H9 (cell line): Measurements from ENCODE around the gene PKNOX2. TPM values are rescaled to one million over a fixed set of nuclear protein-coding genes. Genes with fewer than 3 reads are reported as not detected.
A peak's percentile ranks its signal among the peaks of the same experiment; 100 is the strongest.

Experiments
- DNase-seq: peaks from one replicate; pipeline ENCODE4 v3.0.0-alpha.2; 2017
- H2AFZ ChIP-seq: one replicate; pipeline ENCODE4 v1.6.1; 2013; ENCODE audit warnings: mild to moderate bottlenecking, low read length, control low read depth, moderate library complexity
- H2AK5ac ChIP-seq: 2 replicates; pipeline ENCODE4 v1.6.1; 2013; ENCODE audit warnings: low read length, control low read depth, mixed read lengths; ENCODE audit not compliant: insufficient read length
- H2BK120ac ChIP-seq: one replicate; pipeline ENCODE4 v1.6.1; 2013; ENCODE audit warnings: low read depth, mild to moderate bottlenecking, low read length, control low read depth, inconsistent platforms; ENCODE audit not compliant: poor library complexity, severe bottlenecking
- H2BK12ac ChIP-seq: 2 replicates; pipeline ENCODE4 v1.6.1; 2013; ENCODE audit warnings: low read length, control low read depth, mixed read lengths, low read depth; ENCODE audit not compliant: insufficient read length
- H2BK15ac ChIP-seq: 2 replicates; pipeline ENCODE4 v1.6.1; 2013; ENCODE audit warnings: low read depth, low read length, control low read depth
- H2BK20ac ChIP-seq: one replicate; pipeline ENCODE4 v1.6.1; 2013; ENCODE audit warnings: low read depth, mild to moderate bottlenecking, low read length, control low read depth, inconsistent platforms; ENCODE audit not compliant: poor library complexity, severe bottlenecking
- H2BK5ac ChIP-seq: 2 replicates; pipeline ENCODE4 v1.6.1; 2013; ENCODE audit warnings: low read length, control low read depth, mixed read lengths; ENCODE audit not compliant: insufficient read length
- H3K14ac ChIP-seq: 2 replicates; pipeline ENCODE4 v1.6.1; 2013; ENCODE audit warnings: low read length, control low read depth; ENCODE audit not compliant: insufficient read depth
- H3K18ac ChIP-seq: 2 replicates; pipeline ENCODE4 v1.6.1; 2013; ENCODE audit warnings: low read depth, mild to moderate bottlenecking, mixed read lengths, low read length, control low read depth; ENCODE audit not compliant: insufficient read length
- H3K23ac ChIP-seq: 2 replicates; pipeline ENCODE4 v1.6.1; 2013; ENCODE audit warnings: low read length, control low read depth, mixed read lengths, low read depth; ENCODE audit not compliant: insufficient read length
- H3K23me2 ChIP-seq: 2 replicates; pipeline ENCODE4 v1.6.1; 2013; ENCODE audit warnings: low read depth, mild to moderate bottlenecking, mixed read lengths, low read length, control low read depth; ENCODE audit not compliant: insufficient read length, poor library complexity, severe bottlenecking
- H3K27ac ChIP-seq: 2 replicates; pipeline ENCODE4 v1.5.1; 2013; ENCODE audit warnings: low read length, control low read depth, mixed read lengths, low read depth; ENCODE audit not compliant: insufficient read length
- H3K27me3 ChIP-seq: 2 replicates; pipeline ENCODE4 v1.6.1; 2013; ENCODE audit warnings: low read length, control low read depth, inconsistent platforms; ENCODE audit not compliant: insufficient read depth
- H3K4ac ChIP-seq: 2 replicates; pipeline ENCODE4 v1.6.1; 2013; ENCODE audit warnings: low read depth, mild to moderate bottlenecking, control low read depth, inconsistent platforms, low read length, moderate library complexity
- H3K4me1 ChIP-seq: 2 replicates; pipeline ENCODE4 v1.6.1; 2013; ENCODE audit warnings: low read length, control low read depth, inconsistent platforms; ENCODE audit not compliant: insufficient read depth
- H3K4me2 ChIP-seq: 2 replicates; pipeline ENCODE4 v1.6.1; 2013; ENCODE audit warnings: low read length, control low read depth, mixed read lengths; ENCODE audit not compliant: insufficient read length, insufficient read depth
- H3K56ac ChIP-seq: 2 replicates; pipeline ENCODE4 v1.6.1; 2013; ENCODE audit warnings: low read depth, mild to moderate bottlenecking, mixed read lengths, low read length, control low read depth; ENCODE audit not compliant: insufficient read length
- H3K79me1 ChIP-seq: 2 replicates; pipeline ENCODE4 v1.6.1; 2013; ENCODE audit warnings: low read depth, mild to moderate bottlenecking, moderate library complexity, low read length, control low read depth, inconsistent platforms; ENCODE audit not compliant: insufficient read depth, poor library complexity, severe bottlenecking
- H3K79me2 ChIP-seq: 2 replicates; pipeline ENCODE4 v1.6.1; 2013; ENCODE audit warnings: low read length, control low read depth, inconsistent platforms; ENCODE audit not compliant: insufficient read depth
- H3K9ac ChIP-seq: 2 replicates; pipeline ENCODE4 v1.6.1; 2013; ENCODE audit warnings: low read length, control low read depth, mixed read lengths; ENCODE audit not compliant: insufficient read length; ENCODE audit errors: extremely low read depth
- H3K9me3 ChIP-seq: one replicate; pipeline ENCODE4 v1.6.1; 2013; ENCODE audit warnings: low read depth, low read length, inconsistent platforms; ENCODE audit not compliant: control insufficient read depth
- H3T11ph ChIP-seq: one replicate; pipeline ENCODE4 v1.6.1; 2013; ENCODE audit warnings: mild to moderate bottlenecking, low read length, control low read depth, inconsistent platforms
- H4K20me1 ChIP-seq: one replicate; pipeline ENCODE4 v1.6.1; 2013; ENCODE audit not compliant: control insufficient read depth, insufficient read length, insufficient read depth
- H4K5ac ChIP-seq: 2 replicates; pipeline ENCODE4 v1.6.1; 2013; ENCODE audit warnings: low read depth, mild to moderate bottlenecking, mixed read lengths, low read length, control low read depth; ENCODE audit not compliant: insufficient read length
- H4K8ac ChIP-seq: replicated peaks from 2 replicates; pipeline ENCODE4 v1.6.1; 2013; ENCODE audit warnings: low read length, control low read depth, mixed read lengths, low read depth; ENCODE audit not compliant: insufficient read length
- H4K91ac ChIP-seq: 2 replicates; pipeline ENCODE4 v1.6.1; 2013; ENCODE audit warnings: low read depth, mild to moderate bottlenecking, moderate library complexity, mixed read lengths, low read length, control low read depth; ENCODE audit not compliant: insufficient read length
- H3K27ac Mint-ChIP-seq, 3 experiments: 2 replicates in 2 of 3; 3 replicates in 1 of 3; pipeline ENCODE4 v1.8.0; 2020 to 2021; ENCODE audit warnings: mixed read lengths in 3 of 3, mild to moderate bottlenecking in 1 of 3, moderate library complexity in 1 of 3
- H3K27me3 Mint-ChIP-seq: 2 replicates; pipeline ENCODE4 v1.8.0; 2021; ENCODE audit warnings: low read depth, mild to moderate bottlenecking, moderate library complexity, mixed read lengths
- H3K36me3 Mint-ChIP-seq, 3 experiments: 2 replicates in 2 of 3; 3 replicates in 1 of 3; pipeline ENCODE4 v1.8.0; 2020 to 2021; ENCODE audit warnings: low read depth in 3 of 3, mixed read lengths in 3 of 3; ENCODE audit not compliant: insufficient read depth in 1 of 3
- H3K4me1 Mint-ChIP-seq, 2 experiments: 2 replicates each; pipeline ENCODE4 v1.8.0; 2020; ENCODE audit warnings: mixed read lengths in 2 of 2
- H3K4me3 Mint-ChIP-seq, 2 experiments: 2 replicates in 1 of 2; 3 replicates in 1 of 2; pipeline ENCODE4 v1.8.0; 2020 to 2021; ENCODE audit warnings: mild to moderate bottlenecking in 2 of 2, mixed read lengths in 2 of 2, moderate library complexity in 1 of 2
- H3K9me3 Mint-ChIP-seq, 2 experiments: 2 replicates in 1 of 2; 3 replicates in 1 of 2; pipeline ENCODE4 v1.8.0; 2020; ENCODE audit warnings: mild to moderate bottlenecking in 2 of 2, mixed read lengths in 2 of 2, moderate library complexity in 1 of 2
- CTCF ChIP-seq: fragments of 200-600 bp; sonication (generic); conservative IDR thresholded peaks from 3 replicates; pipeline ENCODE4 v1.8.0; 2021; ENCODE audit warnings: antibody characterized with exemption, mild to moderate bottlenecking
- WGBS: extraction: QIAGEN DNeasy Blood & Tissue Kit; methylation state at CpG from one replicate; pipeline ENCODE4 v1.1.7; 2013; ENCODE audit warnings: missing lambda C conversion rate, low lambda C conversion rate, mixed read lengths; ENCODE audit not compliant: insufficient read length; ENCODE audit errors: extremely low coverage; 5-methylcytosine and 5-hydroxymethylcytosine counted together
- total RNA-seq: library from RNA; stranded (reverse); gene quantifications from 2 replicates; pipeline ENCODE4 v1.2.1, GENCODE V29; 2021

PKNOX2 gene
- total RNA-seq, 1 experiment from 2014 or later, result 1.3 TPM

DNA sequence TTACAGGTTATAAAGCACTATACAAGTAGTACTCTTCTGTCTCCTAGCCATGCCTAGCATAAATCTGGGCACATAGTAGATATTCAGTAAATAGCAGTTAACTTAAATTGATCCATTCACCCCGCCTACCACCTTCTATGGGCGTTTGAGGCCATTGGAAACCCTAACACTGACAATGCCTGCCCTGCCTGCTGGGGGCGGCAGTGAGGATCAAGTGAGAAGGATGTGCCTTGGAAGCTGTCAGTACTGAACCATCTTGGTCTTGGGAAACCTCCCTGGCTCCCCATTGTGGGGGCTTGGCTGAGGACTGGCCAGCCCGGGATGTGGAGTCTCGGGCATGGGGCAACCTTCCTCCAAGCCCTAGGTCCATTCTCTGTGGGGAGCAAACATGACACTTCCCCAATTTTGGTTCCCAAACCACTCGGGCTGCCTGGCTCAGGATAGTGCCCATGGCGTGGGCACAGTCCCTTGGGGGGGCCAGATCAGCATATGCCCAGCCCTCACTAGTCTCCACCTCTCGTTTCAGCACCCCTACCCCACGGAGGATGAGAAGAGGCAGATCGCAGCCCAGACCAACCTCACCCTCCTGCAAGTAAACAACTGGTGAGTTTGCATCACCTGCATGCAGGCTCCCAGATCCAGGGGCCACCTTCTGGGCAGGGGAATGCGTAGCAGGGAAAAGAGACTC lies 264.1 kb downstream of the PKNOX2 start:
- no peaks in the 10 kb centered on the region for H3K23me2 ChIP-seq
- H3K4me2 ChIP-seq, result no peak overlapping the region
- no peak overlapping the region for H2AK5ac ChIP-seq
- Mint-ChIP-seq H3K4me1 (peaks cover 33 to 37% of the 10 kb centered on the region in 2 experiments), H3K27ac (no peak overlapping the region; a peak in 1 of 7 replicates), H3K4me3 (no peak overlapping the region), H3K36me3 (no peaks in the 10 kb centered on the region), H3K27me3 (peaks cover 3% of the 10 kb centered on the region), H3K9me3 (no peaks in the 10 kb centered on the region)
- no peak overlapping the region for H4K5ac ChIP-seq
- no CpG with 5 or more reads among the region's 11 CpGs for WGBS
- no peaks in the 10 kb centered on the region for H4K20me1 ChIP-seq
- H3K79me1 ChIP-seq, result no peaks in the 10 kb centered on the region
- H3T11ph ChIP-seq, result no peak overlapping the region
- no peak overlapping the region for H4K91ac ChIP-seq
- H3K18ac ChIP-seq, result no peak overlapping the region
- no peaks in the 10 kb centered on the region for H3K79me2 ChIP-seq
- no peak overlapping the region for H3K27ac ChIP-seq
- peak; percentile 35; the same call in 1 of the 3 replicates for TF ChIP-seq CTCF
- H3K4ac ChIP-seq, result no peak overlapping the region
- no peak overlapping the region for H4K8ac ChIP-seq
- no peak overlapping the region for H2BK15ac ChIP-seq
- H3K14ac ChIP-seq, result no peak overlapping the region
- no peak for DNase-seq
- no peaks in the 10 kb centered on the region for H3K27me3 ChIP-seq
- H2BK12ac ChIP-seq, result no peak overlapping the region
- H2BK20ac ChIP-seq, result no peak overlapping the region
- no peak overlapping the region for H2AFZ ChIP-seq
- no peaks in the 10 kb centered on the region for H3K9me3 ChIP-seq
- H3K23ac ChIP-seq, result no peak overlapping the region
- H2BK120ac ChIP-seq, result no peak overlapping the region
- H3K56ac ChIP-seq, result no peak overlapping the region
- H3K9ac ChIP-seq, result no peak overlapping the region
- no peak overlapping the region for H2BK5ac ChIP-seq
- peaks cover 4% of the 10 kb centered on the region; the same call in 1 of the 2 replicates for H3K4me1 ChIP-seq
